Omental fat pad (tissue), 4 donors: ENCODE measurements around the gene PDE3B. TPM values are rescaled to one million over a fixed set of nuclear protein-coding genes. Genes with fewer than 3 reads are reported as not detected.

ENCODE experiments used
- ATAC-seq: fragments of 150-250 bp; one replicate; pipeline ENCODE4 v1.9.1; 2016; ENCODE audit warnings: mild to moderate bottlenecking, moderate library complexity; ENCODE audit not compliant: low FRiP score
- DNase-seq: peaks from one replicate; pipeline ENCODE4 v3.0.0-alpha.2; 2019; ENCODE audit warnings: low spot score
- small RNA-seq: library from RNA; depleted of rRNA; stranded (forward); fragments of <200 nt; gene quantifications from one replicate; pipeline ENCODE3, GENCODE V24; 2016
- total RNA-seq, 4 donors: library from RNA; depleted of rRNA; stranded (reverse); fragments of >200 nt; gene quantifications; one replicate each; pipeline ENCODE4 v1.1.0, GENCODE V29; 2016
- TF ChIP-seq, protein P1 (sequence below), 3 donors: fragments of 450-650 bp; IDR thresholded peaks; one replicate each; pipeline ENCODE4 v1.5.1; 2016 to 2017; ENCODE audit warnings: antibody characterized with exemption in 3 of 3, mild to moderate bottlenecking in 3 of 3, moderate library complexity in 2 of 3

PDE3B gene
- total RNA-seq, 4 donors from 2014 or later = 83.7 to 194 (median 94.5) TPM

DNA sequence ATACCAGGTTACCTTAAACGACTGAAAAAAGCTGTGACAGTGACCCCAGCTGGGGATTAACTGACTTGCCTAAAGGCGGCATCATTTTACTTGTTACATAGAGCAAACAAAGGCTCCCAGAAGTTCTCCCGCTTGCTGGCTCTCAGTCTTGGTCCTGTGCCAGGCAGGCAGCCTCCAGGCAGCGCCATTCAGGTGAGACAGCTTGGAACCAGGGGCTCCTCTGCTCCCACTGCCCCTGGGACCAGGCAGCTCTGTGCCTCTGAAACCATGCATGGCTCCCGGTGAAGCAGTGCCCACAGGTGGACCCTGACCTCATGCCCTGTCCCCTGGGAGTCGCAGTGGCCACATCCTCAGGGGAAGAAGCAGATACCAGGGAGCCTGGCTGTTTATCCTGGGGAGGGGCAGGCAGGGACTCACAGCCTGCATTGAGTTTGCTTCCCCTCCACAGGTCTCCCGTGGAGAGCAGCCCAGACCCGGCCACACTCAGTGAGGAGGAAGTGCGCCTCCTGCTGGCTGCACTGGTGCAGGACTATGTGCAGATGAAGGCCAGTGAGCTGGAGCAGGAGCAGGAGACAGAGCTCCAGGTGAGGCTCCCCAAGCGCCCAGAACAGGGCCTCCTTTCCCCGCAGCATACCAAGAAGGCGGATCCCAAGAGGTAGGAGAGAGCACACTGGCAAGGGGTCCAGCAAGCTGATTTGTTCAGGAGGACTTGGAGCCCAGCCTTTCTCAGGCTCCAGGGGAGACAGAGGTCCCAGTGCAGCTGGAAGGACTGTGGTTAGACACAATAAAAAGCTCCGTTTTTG lies 264.0 kb downstream of the PDE3B start:
- DNase-seq (peak; percentile 87), ATAC-seq (peak; percentile 30)
- TF ChIP-seq, protein P1, sequence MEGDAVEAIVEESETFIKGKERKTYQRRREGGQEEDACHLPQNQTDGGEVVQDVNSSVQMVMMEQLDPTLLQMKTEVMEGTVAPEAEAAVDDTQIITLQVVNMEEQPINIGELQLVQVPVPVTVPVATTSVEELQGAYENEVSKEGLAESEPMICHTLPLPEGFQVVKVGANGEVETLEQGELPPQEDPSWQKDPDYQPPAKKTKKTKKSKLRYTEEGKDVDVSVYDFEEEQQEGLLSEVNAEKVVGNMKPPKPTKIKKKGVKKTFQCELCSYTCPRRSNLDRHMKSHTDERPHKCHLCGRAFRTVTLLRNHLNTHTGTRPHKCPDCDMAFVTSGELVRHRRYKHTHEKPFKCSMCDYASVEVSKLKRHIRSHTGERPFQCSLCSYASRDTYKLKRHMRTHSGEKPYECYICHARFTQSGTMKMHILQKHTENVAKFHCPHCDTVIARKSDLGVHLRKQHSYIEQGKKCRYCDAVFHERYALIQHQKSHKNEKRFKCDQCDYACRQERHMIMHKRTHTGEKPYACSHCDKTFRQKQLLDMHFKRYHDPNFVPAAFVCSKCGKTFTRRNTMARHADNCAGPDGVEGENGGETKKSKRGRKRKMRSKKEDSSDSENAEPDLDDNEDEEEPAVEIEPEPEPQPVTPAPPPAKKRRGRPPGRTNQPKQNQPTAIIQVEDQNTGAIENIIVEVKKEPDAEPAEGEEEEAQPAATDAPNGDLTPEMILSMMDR (IDR thresholded peaks at IDR 0.05) = no peak

DNA sequence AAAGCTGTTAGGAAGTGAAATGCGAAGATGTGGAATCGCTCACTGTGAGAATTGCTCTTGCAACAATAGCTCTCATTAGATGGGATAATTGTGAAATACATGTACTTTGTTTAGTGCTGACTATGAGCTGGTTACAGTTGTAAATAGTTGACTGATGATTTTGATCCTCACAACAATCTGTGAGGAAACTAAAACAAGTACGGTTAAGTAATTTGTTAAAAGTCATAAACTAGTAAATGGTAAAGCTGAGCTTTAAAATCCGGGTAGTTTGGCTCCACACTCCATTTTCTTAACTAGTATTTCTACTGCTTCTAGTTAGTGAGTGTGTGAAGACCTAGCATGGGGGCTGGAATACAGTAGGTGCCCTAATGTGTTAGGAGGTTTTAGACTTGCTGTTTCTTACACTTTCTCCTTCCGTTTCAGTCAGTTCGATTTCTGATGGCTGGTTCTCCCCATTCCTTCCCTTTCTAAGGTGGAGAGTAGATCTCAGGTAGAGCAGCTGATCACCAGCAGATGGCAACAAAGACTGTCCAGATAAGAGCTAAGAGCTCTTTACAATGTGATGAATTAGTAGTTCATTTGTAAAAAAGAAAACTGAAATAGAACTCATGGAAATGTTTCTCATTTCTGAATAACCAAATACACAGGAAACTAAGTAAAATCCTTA lies 264.7 kb downstream of the PDE3B start:
- DNase-seq (no peak), ATAC-seq (peak; percentile 30)
- TF ChIP-seq, protein P1 (IDR thresholded peaks at IDR 0.05) = no peak

GRCh38 chr11:14914536-14914935 lies 270.9 kb downstream of the PDE3B start:
- DNase-seq (no peak), ATAC-seq (no peak)
- TF ChIP-seq, protein P1 (IDR thresholded peaks at IDR 0.05) = no peak

- DNase-seq = no peak
- ATAC-seq = no peak
- TF ChIP-seq, protein P1 (IDR thresholded peaks at IDR 0.05) = no peak
Observed at GRCh38 chr11:14916403-14916802, 272.8 kb downstream of the PDE3B start.

Small RNA genes lying within 50 kb of the gene (small RNA-seq; reads per million reads assigned to genes)
- gene CALCP = not detected

Other genes with a start within 250 kb of the PDE3B start
- 100 to 1,000 TPM; 102 to 126 (median 112) TPM for gene COPB1, start 144.0 kb upstream of the PDE3B start, total RNA-seq
- 100 to 1,000 TPM; 109 to 165 (median 133) TPM for gene PSMA1, start 123.4 kb upstream of the PDE3B start, total RNA-seq
- gene CYP2R1, start 248.4 kb downstream of the PDE3B start, total RNA-seq = 10 to 100 TPM in 3 of 4 donors, 1 to 10 TPM in 1; 7.0 to 24.6 (median 11.0) TPM